ENCODE measurements around the gene DHRS1. TPM values are rescaled to one million over a fixed set of nuclear protein-coding genes. Genes with fewer than 3 reads are reported as not detected.

DHRS1 gene
- total and polyA plus RNA-seq, 8 donors = 24.9 to 55.5 (median 42.6) TPM

- peaks cover 0 to 23% of the 10 kb centered on the region in 2 donors for H3K36me3 ChIP-seq
- H3K4me3 ChIP-seq = peak within 1 kb of the TSS; percentile 59 to 64
- peaks cover 0 to 5% of the 10 kb centered on the region in 2 donors for H3K27me3 ChIP-seq
- intact Hi-C loops (cut with DNase I) = no loop called here
- peak; percentile 22 to 40 for TF ChIP-seq CTCF (IDR thresholded peaks at IDR 0.05)
- H3K27ac ChIP-seq = peak within 1 kb of the TSS; percentile 86 to 95
- no peaks in the 10 kb centered on the region for H3K9me3 ChIP-seq
- DNase-seq (peak; percentile 65 to 94 (median 82)), ATAC-seq (peak; percentile 82)
- H3K4me1 ChIP-seq = peaks cover 28 to 85% of the 10 kb centered on the region in 2 donors
These were observed 11.3 kb upstream of the DHRS1 start, which contains the start of gene LTB4R for GRCh38 chr14:24310646-24311604. TSS of gene LTB4R (plus strand) at chr14:24311502. CDS start at chr14:24315652, 4,150 bp downstream.

DNA sequence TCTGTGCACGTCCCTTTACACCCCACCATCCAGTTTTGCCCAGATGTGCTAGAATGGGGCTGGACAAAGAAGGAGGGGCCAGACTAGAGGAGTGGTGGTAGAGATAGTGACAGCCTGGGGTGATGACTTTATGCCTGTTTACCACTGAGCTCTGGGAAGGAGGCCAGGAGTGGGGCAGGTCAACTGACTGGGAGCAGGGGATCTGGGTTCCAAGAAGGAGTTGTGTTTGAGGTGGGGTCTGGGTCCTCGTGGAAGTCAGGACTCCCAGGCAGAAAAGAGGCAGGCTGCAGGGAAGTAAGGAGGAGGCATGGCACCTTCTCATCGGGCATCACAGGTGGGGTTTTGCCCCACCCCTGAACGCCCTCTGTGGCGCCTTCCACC lies 10.7 kb upstream of the DHRS1 start:
- DNase-seq (no peak), ATAC-seq (no peak)
- Histone ChIP-seq H3K27me3 (no peaks in the 10 kb centered on the region), H3K4me3 (peak overlapping the region; percentile 59 to 64), H3K27ac (peak overlapping the region; percentile 86 to 95), H3K36me3 (peaks cover 0 to 27% of the 10 kb centered on the region in 2 donors), H3K4me1 (peaks cover 28 to 78% of the 10 kb centered on the region in 2 donors), H3K9me3 (no peaks in the 10 kb centered on the region)
- intact Hi-C loops (cut with DNase I) = no loop called here
- no peak for TF ChIP-seq CTCF (IDR thresholded peaks at IDR 0.05)

- H3K4me3 ChIP-seq = peak within 1 kb of the TSS; percentile 59 to 64
- no peaks in the 10 kb centered on the region for H3K9me3 ChIP-seq
- peaks cover 0 to 32% of the 10 kb centered on the region in 2 donors for H3K36me3 ChIP-seq
- H3K27me3 ChIP-seq = no peaks in the 10 kb centered on the region
- DNase-seq (no peak), ATAC-seq (no peak)
- TF ChIP-seq CTCF (IDR thresholded peaks at IDR 0.05) = no peak
- peaks cover 28 to 73% of the 10 kb centered on the region in 2 donors for H3K4me1 ChIP-seq
- intact Hi-C loops (cut with DNase I) = no loop called here
- H3K27ac ChIP-seq = peak within 1 kb of the TSS; percentile 86 to 95
These were observed 10.1 kb upstream of the DHRS1 start, which contains the start of gene LTB4R2 for GRCh38 chr14:24309538-24310264. TSS of gene LTB4R2 (plus strand) at chr14:24310140. CDS start at chr14:24310665, 525 bp downstream.

DNA sequence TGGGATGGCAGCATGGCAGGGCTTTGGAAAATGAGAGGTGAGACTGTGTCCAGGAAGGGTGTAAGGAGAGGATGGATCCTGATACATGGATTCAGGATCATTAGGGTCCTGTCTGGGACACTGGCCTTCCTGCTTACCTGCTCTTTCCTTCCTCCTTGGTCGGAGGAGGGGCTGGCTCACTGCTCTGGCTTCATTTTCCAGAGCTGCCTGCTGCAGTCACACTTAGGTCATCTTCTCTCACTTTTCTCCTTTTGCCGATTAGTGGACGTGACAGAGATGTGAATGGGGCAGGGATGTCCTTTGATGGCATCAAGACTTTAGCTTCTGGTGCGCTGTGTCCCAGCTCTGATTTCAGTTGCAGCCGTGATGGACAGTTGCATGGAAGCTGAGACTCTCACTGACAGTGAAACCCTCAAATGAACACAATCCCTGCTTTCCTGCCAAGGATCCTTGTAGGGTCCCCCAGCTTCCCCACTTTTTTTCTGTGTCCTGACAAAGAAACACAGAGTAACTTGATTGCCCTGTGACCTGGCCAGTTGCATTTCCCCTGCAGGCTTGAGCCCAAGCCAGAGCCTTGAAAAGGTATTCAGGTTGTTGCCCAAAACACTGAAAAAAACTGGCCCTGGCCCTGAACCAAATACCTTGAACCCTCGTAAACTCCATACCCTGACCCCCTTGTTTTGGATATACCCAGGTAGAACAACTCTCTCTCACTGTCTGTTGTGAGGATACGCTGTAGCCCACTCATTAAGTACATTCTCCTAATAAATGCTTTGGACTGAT lies 9.0 kb upstream of the DHRS1 start:
- ATAC-seq (no peak), DNase-seq (no peak)
- Histone ChIP-seq H3K36me3 (peaks cover 3 to 44% of the 10 kb centered on the region in 2 donors), H3K9me3 (no peaks in the 10 kb centered on the region), H3K27me3 (no peaks in the 10 kb centered on the region), H3K27ac (peak overlapping the region in 1 of 2 donors; percentile 6), H3K4me1 (peaks cover 19 to 61% of the 10 kb centered on the region in 2 donors), H3K4me3 (no peak overlapping the region)
- TF ChIP-seq CTCF (IDR thresholded peaks at IDR 0.05) = peak in 1 of 2 donors; percentile 30
- intact Hi-C loops (cut with DNase I) = no loop called here

Measured in left lung (tissue), 10 donors.